Mesenchymal stem cell (in vitro differentiated cells and primary cell): Measurements from ENCODE around the gene NRF1.
"Not testable (repeated sequence)": the region's sequence is repeated elsewhere in the genome, so short reads cannot be mapped to it uniquely, and the experiment has no call there.

Source experiments
- DNase-seq: peaks from one replicate; pipeline ENCODE4 v3.0.0-alpha.2; 2013
- H2AFZ ChIP-seq: one replicate; pipeline ENCODE4 v1.6.1; 2013; ENCODE audit warnings: low read depth, mild to moderate bottlenecking, control low read depth, inconsistent platforms, low read length, moderate library complexity
- H2AK5ac ChIP-seq: 2 replicates; pipeline ENCODE4 v1.6.1; 2013; ENCODE audit warnings: low read length, moderate library complexity, mild to moderate bottlenecking, inconsistent platforms; ENCODE audit not compliant: severe bottlenecking
- H2BK120ac ChIP-seq: one replicate; pipeline ENCODE4 v1.6.1; 2013; ENCODE audit warnings: low read depth, mild to moderate bottlenecking, inconsistent platforms, low read length, moderate library complexity
- H2BK12ac ChIP-seq, 2 experiments: one replicate each; pipeline ENCODE4 v1.6.1; 2013; ENCODE audit warnings: inconsistent platforms in 2 of 2, low read length in 2 of 2, mild to moderate bottlenecking in 2 of 2, moderate library complexity in 2 of 2, control low read depth in 1 of 2
- H2BK15ac ChIP-seq: one replicate; pipeline ENCODE4 v1.6.1; 2013; ENCODE audit warnings: mild to moderate bottlenecking, low read depth, inconsistent platforms; ENCODE audit not compliant: poor library complexity, severe bottlenecking
- H2BK5ac ChIP-seq: 2 replicates; pipeline ENCODE4 v1.6.1; 2013; ENCODE audit warnings: low read depth, mild to moderate bottlenecking, low read length, control low read depth, inconsistent platforms; ENCODE audit not compliant: poor library complexity, severe bottlenecking
- H3K14ac ChIP-seq, 2 experiments: one replicate each; pipeline ENCODE4 v1.6.1; 2013; ENCODE audit warnings: inconsistent platforms in 2 of 2, low read length in 2 of 2, control low read depth in 1 of 2, mild to moderate bottlenecking in 1 of 2, moderate library complexity in 1 of 2
- H3K18ac ChIP-seq, 2 experiments: one replicate each; pipeline ENCODE4 v1.6.1; 2013; ENCODE audit warnings: inconsistent platforms in 2 of 2, low read length in 2 of 2, control low read depth in 1 of 2, low read depth in 1 of 2, mild to moderate bottlenecking in 1 of 2
- H3K23ac ChIP-seq, 2 experiments: one replicate each; pipeline ENCODE4 v1.6.1; 2013; ENCODE audit warnings: inconsistent platforms in 2 of 2, low read length in 2 of 2, mild to moderate bottlenecking in 2 of 2, moderate library complexity in 2 of 2, control low read depth in 1 of 2
- H3K27ac ChIP-seq: 2 replicates; pipeline ENCODE4 v1.5.1; 2013; ENCODE audit warnings: mild to moderate bottlenecking, moderate library complexity, low read length, control low read depth, inconsistent platforms; ENCODE audit not compliant: poor library complexity, severe bottlenecking
- H3K27me3 ChIP-seq, 2 experiments: 2 replicates each; pipeline versions ENCODE4 v1.6.1 to v1.7.0; 2013; ENCODE audit warnings: low read length in 2 of 2, mild to moderate bottlenecking in 2 of 2, moderate library complexity in 2 of 2, control low read depth in 1 of 2, inconsistent platforms in 1 of 2; ENCODE audit not compliant: control insufficient read depth in 1 of 2, insufficient read depth in 1 of 2
- H3K36me3 ChIP-seq, 2 experiments: 2 replicates each; pipeline versions ENCODE4 v1.6.1 to v1.7.0; 2013; ENCODE audit warnings: low read length in 2 of 2, control low read depth in 1 of 2, inconsistent platforms in 1 of 2, low read depth in 1 of 2, mild to moderate bottlenecking in 1 of 2; ENCODE audit not compliant: insufficient read depth in 2 of 2, control insufficient read depth in 1 of 2
- H3K4ac ChIP-seq, 2 experiments: one replicate each; pipeline ENCODE4 v1.6.1; 2013; ENCODE audit warnings: inconsistent platforms in 2 of 2, low read length in 2 of 2, mild to moderate bottlenecking in 2 of 2, moderate library complexity in 2 of 2, control low read depth in 1 of 2, low read depth in 1 of 2
- H3K4me1 ChIP-seq: 2 replicates; pipeline ENCODE4 v1.6.1; 2013; ENCODE audit warnings: low read depth, low read length, control low read depth; ENCODE audit not compliant: control insufficient read depth, insufficient read depth
- H3K4me2 ChIP-seq: 2 replicates; pipeline ENCODE4 v1.6.1; 2013; ENCODE audit warnings: low read length, mild to moderate bottlenecking, inconsistent platforms; ENCODE audit not compliant: poor library complexity, severe bottlenecking
- H3K4me3 ChIP-seq, 2 experiments: 2 replicates each; pipeline versions ENCODE4 v1.5.1 to v1.7.0; 2013; ENCODE audit warnings: low read length in 2 of 2, mild to moderate bottlenecking in 2 of 2, control low read depth in 1 of 2, low read depth in 1 of 2; ENCODE audit not compliant: insufficient read depth in 1 of 2
- H3K79me1 ChIP-seq: replicated peaks from 2 replicates; pipeline ENCODE4 v1.6.1; 2013; ENCODE audit warnings: mild to moderate bottlenecking, control low read depth, low read length, inconsistent platforms; ENCODE audit not compliant: poor library complexity, severe bottlenecking
- H3K9ac ChIP-seq: 2 replicates; pipeline ENCODE4 v1.7.0; 2013; ENCODE audit warnings: mild to moderate bottlenecking, low read length, moderate library complexity
- H3K9me3 ChIP-seq: 2 replicates; pipeline ENCODE4 v1.7.0; 2013; ENCODE audit warnings: mild to moderate bottlenecking, low read length; ENCODE audit not compliant: control insufficient read depth
- H4K8ac ChIP-seq: one replicate; pipeline ENCODE4 v1.6.1; 2013; ENCODE audit warnings: inconsistent platforms, mild to moderate bottlenecking, low read length, moderate library complexity
- H4K91ac ChIP-seq: one replicate; pipeline ENCODE4 v1.6.1; 2013; ENCODE audit warnings: mild to moderate bottlenecking, low read length, inconsistent platforms
- WGBS: methylation state at CpG from one replicate; pipeline ENCODE4 v1.1.7; 2013; ENCODE audit warnings: mixed read lengths; 5-methylcytosine and 5-hydroxymethylcytosine counted together

Gene NRF1

DNA sequence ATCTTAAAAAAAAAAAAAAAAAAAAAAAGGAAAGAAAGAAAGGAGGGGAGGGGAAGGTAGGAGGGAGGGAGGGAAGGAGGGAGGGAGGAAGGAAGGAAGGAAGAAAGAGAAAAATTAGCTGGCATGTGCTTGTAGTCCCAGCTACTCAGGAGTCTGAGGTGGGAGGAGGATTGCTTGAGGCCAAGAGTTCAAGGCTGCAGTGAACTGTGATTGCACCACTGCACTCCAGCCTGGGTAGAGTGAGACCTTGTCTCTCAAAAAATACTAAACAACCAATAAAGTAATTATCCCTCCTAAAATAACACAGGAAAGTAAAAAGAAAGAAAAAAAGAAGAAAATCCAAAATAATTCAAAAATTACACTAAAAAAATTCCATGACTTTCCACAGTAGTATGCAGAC, 13.8 kb upstream of the NRF1 start:
- Histone ChIP-seq H3K9me3 (no peaks in the 10 kb centered on the region), H4K8ac (no peak overlapping the region), H3K18ac (no peak overlapping the region), H2AFZ (no peak overlapping the region), H3K27me3 (no peaks in the 10 kb centered on the region), H2BK15ac (no peak overlapping the region), H3K4me1 (peaks cover 1% of the 10 kb centered on the region), H3K14ac (no peak overlapping the region), H3K4me2 (no peak overlapping the region), H2BK5ac (no peak overlapping the region), H3K79me1 (no peaks in the 10 kb centered on the region), H3K27ac (no peak overlapping the region), H3K9ac (no peak overlapping the region), H2AK5ac (no peak overlapping the region), H3K4ac (no peak overlapping the region), H2BK120ac (no peak overlapping the region), H2BK12ac (no peak overlapping the region), H3K36me3 (no peaks in the 10 kb centered on the region), H3K23ac (no peak overlapping the region), H3K4me3 (no peak overlapping the region), H4K91ac (no peak overlapping the region)
- no peak for DNase-seq

GRCh38 chr7:129599174-129599573, 12.3 kb upstream of the NRF1 start:
- Histone ChIP-seq H4K91ac (no peak overlapping the region), H3K23ac (no peak overlapping the region), H2AK5ac (no peak overlapping the region), H2BK15ac (no peak overlapping the region), H3K4me2 (no peak overlapping the region), H3K27ac (no peak overlapping the region), H2AFZ (no peak overlapping the region), H3K36me3 (no peaks in the 10 kb centered on the region), H3K14ac (no peak overlapping the region), H2BK120ac (no peak overlapping the region), H3K9me3 (no peaks in the 10 kb centered on the region), H2BK12ac (no peak overlapping the region), H3K4ac (no peak overlapping the region), H3K27me3 (no peaks in the 10 kb centered on the region), H2BK5ac (no peak overlapping the region), H3K18ac (no peak overlapping the region), H3K9ac (no peak overlapping the region), H3K79me1 (no peaks in the 10 kb centered on the region), H3K4me3 (no peak overlapping the region), H4K8ac (no peak overlapping the region), H3K4me1 (peaks cover 1% of the 10 kb centered on the region)
- 90% methylated on average over 5 of the region's 5 CpGs for WGBS
- DNase-seq = no peak

GRCh38 chr7:129603594-129603993, 7.9 kb upstream of the NRF1 start:
- not testable (repeated sequence) for H4K8ac ChIP-seq, H2BK5ac ChIP-seq, H2AFZ ChIP-seq, H2BK12ac ChIP-seq, H3K4me2 ChIP-seq, H3K4me1 ChIP-seq, H3K79me1 ChIP-seq, H3K27me3 ChIP-seq, H2BK120ac ChIP-seq, H3K4me3 ChIP-seq, H3K14ac ChIP-seq, DNase-seq, H3K9ac ChIP-seq, H3K23ac ChIP-seq, H2AK5ac ChIP-seq, H3K4ac ChIP-seq, H3K27ac ChIP-seq, H4K91ac ChIP-seq, H3K18ac ChIP-seq, H2BK15ac ChIP-seq, H3K9me3 ChIP-seq
- peaks cover 2 to 18% of the 10 kb centered on the region in 2 experiments for H3K36me3 ChIP-seq
- WGBS = 94% methylated on average over 4 of the region's 5 CpGs

DNA sequence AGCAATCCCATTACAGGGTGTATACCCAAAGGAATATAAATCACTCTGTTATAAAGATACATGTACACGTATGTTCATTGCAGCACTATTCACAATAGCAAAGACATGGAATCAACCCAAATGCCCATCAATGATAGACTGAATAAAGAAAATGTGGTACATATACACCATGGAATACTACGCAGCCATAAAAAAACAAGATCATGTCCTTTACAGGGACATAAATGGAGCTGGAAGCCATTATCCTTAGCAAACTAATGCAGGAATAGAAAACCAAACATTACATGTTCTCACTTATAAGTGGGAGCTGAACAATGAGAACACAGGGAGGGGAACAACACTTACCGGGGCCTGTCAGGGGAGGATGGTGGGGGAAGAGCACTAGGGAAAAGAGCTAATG, 7.5 kb upstream of the NRF1 start:
- 100% methylated on average over 1 of the region's 3 CpGs for WGBS
- H3K4me3 ChIP-seq, H4K91ac ChIP-seq, DNase-seq, H2BK5ac ChIP-seq, H4K8ac ChIP-seq, H3K27ac ChIP-seq, H3K18ac ChIP-seq, H3K4me1 ChIP-seq, H2AFZ ChIP-seq, H3K9ac ChIP-seq, H2BK15ac ChIP-seq, H3K79me1 ChIP-seq, H2BK12ac ChIP-seq, H3K27me3 ChIP-seq, H3K9me3 ChIP-seq, H2AK5ac ChIP-seq, H3K23ac ChIP-seq, H3K4ac ChIP-seq, H2BK120ac ChIP-seq, H3K4me2 ChIP-seq, H3K14ac ChIP-seq: not testable (repeated sequence)
- peaks cover 2 to 23% of the 10 kb centered on the region in 2 experiments for H3K36me3 ChIP-seq
